Measurements from ENCODE around the gene NUDCD3.
"Not testable (repeated sequence)": the region's sequence is repeated elsewhere in the genome, so short reads cannot be mapped to it uniquely, and the experiment has no call there.

Gene NUDCD3

DNA sequence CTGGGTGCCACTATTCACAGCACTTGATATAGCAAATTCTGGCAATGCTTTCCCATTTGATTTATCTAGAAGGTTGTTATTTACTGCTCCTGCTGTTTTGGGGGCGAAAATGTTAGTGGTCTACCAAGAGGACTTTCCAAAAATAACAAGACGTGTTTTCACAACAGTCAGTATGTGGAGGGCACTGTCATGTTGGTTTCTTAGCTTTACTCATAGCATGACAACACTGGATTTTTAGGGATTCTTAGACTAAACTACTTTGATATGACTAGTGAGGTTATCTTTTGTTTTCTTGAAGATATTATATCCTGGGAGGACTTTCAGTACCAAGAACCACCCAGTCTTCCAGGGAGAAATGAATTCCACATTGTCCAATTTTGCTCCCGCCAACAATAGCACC is 49.4 kb downstream of the NUDCD3 start:
- DNase-seq, result no peak

- DNase-seq, result no peak
Observed at GRCh38 chr7:44440577-44441078, 49.8 kb downstream of the NUDCD3 start.

DNA sequence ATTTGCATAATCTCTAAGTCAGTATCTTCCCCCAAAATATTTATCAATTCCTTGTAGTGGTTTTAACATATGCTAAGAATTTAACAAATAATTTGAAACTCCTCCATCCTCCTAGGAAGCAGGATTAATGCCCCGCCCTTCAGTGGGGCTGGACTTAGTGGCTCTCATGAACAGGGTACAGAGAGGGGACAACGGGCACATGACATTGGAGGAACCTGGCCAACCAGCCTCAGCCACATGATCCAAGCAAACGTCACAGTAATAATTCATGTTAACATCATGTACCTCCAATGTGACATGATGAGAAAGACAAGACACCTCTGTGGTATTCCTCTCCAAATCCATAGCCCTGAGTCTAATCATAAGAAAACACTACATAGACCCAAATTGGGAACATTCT is 50.5 kb downstream of the NUDCD3 start:
- no peak for DNase-seq

DNA sequence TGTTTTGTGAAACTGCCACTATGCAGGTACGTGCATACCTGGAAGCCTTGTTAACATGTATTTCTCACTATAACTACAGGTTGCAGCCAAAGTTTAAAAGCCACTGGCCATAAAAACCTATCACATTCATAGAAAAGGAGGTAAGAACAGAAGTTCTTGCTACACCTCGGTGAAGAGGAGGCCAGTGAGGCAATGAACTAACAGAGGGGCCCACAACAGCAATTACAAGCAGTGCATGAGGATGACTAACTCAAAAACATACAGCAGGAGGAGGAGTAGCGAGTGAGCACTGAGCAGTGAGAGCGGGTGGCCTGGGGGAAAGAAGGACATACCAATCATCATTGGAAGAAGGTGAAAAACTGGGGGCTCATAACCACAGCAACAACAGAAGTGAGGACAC is 51.6 kb downstream of the NUDCD3 start:
- DNase-seq, result no peak

GRCh38 chr7:44434201-44434600 is 56.3 kb downstream of the NUDCD3 start:
- no peak for DNase-seq

DNA sequence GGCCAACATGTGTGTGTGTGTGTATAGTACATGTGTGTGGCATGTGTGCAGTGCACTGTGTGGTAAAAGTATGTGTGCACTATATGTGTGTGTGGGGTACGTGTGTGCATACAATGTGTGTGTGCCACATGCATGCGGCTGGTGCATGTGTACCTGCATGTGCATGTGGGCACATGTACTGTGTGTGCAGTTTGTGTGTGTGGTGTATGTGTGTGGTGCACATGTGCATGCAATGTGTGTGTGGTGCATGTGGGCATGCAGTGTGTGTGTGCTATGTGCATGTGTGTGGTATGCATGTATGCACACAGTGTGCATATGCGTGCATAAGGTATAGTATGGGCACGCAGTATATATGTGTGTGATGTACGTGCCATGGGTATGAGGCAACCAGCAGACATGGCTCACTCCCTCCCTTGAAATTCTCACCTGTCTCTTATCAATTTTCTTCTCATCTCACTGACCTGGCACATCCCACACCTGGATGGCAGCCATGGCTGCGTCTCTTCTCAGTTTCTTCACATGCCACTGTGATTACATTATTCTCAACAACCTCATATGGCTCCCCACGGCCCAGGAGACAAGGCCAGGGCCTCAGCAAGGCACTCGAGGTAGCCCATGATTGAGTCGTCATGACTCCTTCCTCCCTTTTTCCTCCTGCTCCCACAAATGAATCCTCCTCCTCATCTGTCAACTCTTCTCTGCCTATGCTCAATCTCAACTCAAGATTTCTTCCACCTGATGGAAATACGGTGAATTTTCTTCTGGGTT is 57.0 kb downstream of the NUDCD3 start:
- no peak for DNase-seq

- no peak for DNase-seq
Observed at GRCh38 chr7:44432381-44432977, 58.0 kb downstream of the NUDCD3 start.

GRCh38 chr7:44431091-44431608 is 59.3 kb downstream of the NUDCD3 start:
- DNase-seq, result no peak

GRCh38 chr7:44430054-44430453 is 60.4 kb downstream of the NUDCD3 start:
- DNase-seq, result no peak

GRCh38 chr7:44424762-44425161 is 65.7 kb downstream of the NUDCD3 start:
- not testable (repeated sequence) for DNase-seq

DNA sequence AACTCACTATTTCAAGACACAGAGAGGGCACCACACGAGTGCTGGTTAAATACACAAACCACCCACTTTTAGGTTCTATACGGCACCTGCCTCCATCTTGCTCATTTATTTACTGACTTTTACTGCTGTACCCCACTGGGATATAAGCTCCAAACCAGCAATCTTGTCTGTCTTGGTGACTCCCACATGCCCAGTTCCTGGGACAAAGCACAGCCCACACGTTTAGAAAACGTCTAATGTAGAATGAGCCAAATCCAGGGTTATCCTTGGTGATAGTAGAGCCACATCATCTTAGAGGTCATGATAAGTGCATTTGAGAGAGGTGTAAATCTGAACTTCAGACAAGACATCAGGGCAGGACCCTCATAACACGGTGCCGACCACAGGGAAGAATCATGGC is 73.5 kb downstream of the NUDCD3 start:
- DNase-seq, result no peak

GRCh38 chr7:44415510-44415909 is 74.9 kb downstream of the NUDCD3 start:
- no peak for DNase-seq

GRCh38 chr7:44415047-44415446 is 75.4 kb downstream of the NUDCD3 start:
- no peak for DNase-seq

DNA sequence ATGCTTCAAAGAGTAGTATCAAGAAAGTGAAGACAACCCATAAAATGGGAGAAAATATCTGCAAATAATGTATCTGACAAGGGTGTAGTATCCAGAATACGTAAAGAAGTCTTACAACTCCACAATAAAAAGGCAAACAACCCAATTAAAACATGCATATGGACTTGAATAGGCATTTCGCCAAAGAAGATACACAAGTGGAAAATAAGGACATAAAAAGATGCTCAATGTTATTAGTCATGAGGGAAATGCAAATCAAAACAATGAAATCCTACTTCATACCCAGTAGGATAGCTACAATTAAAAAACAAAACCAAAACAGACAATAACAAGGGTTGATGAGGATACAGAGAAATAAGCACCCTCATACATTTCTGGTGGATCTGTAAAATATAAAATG is 79.2 kb downstream of the NUDCD3 start:
- no peak for DNase-seq

DNA sequence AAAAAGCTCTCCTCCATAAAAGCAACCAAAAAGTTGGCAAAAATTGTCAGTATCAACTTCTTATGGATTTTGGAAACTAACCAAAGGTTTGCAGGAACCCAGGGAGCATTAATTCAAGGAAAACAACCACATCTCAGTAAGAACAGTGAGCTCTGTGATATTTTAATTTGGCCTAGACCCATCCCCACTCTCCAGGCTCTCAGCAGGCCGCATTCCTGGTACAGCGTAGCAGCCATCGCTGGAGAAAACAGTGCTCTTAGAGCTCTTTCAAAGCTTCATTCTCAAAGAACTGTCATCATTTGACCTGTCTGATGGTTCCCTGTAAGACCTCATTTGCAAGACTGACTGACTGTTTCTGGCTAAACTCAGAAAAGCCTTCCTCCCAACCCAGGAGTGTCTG is 81.9 kb downstream of the NUDCD3 start:
- no peak for DNase-seq

DNA sequence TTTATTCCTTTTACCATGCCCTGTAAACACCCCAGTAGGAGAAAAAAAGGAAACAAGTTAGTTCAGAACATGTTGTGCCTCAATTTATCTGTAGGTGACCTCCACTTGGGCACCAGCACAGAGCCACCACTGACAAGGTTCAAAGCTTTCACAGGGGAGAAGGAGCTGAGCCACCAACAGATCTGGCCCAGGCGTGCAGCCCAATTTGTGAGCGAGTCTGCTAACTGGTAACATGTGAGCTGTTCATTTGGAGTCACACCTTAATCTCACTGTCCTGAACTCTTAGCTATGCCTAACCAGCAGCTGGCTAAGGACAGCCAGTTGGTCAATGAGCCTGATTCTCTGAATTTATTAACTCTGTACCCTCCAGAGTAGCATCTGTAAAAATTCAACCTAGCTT is 86.7 kb downstream of the NUDCD3 start:
- no peak for DNase-seq

GRCh38 chr7:44403176-44403759 is 87.2 kb downstream of the NUDCD3 start:
- DNase-seq, result no peak

- DNase-seq, result no peak
Observed at GRCh38 chr7:44402401-44403060, 87.9 kb downstream of the NUDCD3 start.

- no peak for DNase-seq
Observed at GRCh38 chr7:44401692-44402091, 88.8 kb downstream of the NUDCD3 start.

GRCh38 chr7:44400033-44400511 is 90.4 kb downstream of the NUDCD3 start:
- DNase-seq, result no peak

- DNase-seq, result no peak
Observed at GRCh38 chr7:44398953-44399574, 91.4 kb downstream of the NUDCD3 start.

- DNase-seq, result no peak
Observed at GRCh38 chr7:44398511-44398911, 91.9 kb downstream of the NUDCD3 start.
